Spinal cord (tissue), 10 donors: ENCODE measurements around the gene SND1. TPM values are rescaled to one million over a fixed set of nuclear protein-coding genes. Genes with fewer than 3 reads are reported as not detected.

Source experiments
- DNase-seq, 6 donors: peaks; one replicate each; pipeline versions ENCODE4 v3.0.0 to v3.0.0-alpha.2; 2013 to 2015; ENCODE audit warnings: low spot score in 6 of 6, low read depth in 4 of 6
- H3K27ac ChIP-seq: one replicate; pipeline ENCODE4 v1.5.1; 2013; ENCODE audit warnings: low read depth, low read length, control low read depth
- H3K27me3 ChIP-seq: one replicate; pipeline ENCODE4 v1.6.1; 2013; ENCODE audit warnings: low read length; ENCODE audit not compliant: control insufficient read depth, insufficient read depth
- H3K36me3 ChIP-seq: one replicate; pipeline ENCODE4 v1.6.1; 2013; ENCODE audit warnings: low read length; ENCODE audit not compliant: control insufficient read depth, insufficient read depth
- H3K4me1 ChIP-seq: one replicate; pipeline ENCODE4 v1.6.1; 2013; ENCODE audit warnings: low read length; ENCODE audit not compliant: control insufficient read depth, insufficient read depth
- H3K4me3 ChIP-seq: one replicate; pipeline ENCODE4 v1.5.1; 2013; ENCODE audit warnings: low read depth, low read length, control low read depth
- H3K9me3 ChIP-seq: one replicate; pipeline ENCODE4 v1.6.1; 2013; ENCODE audit warnings: low read length; ENCODE audit not compliant: control insufficient read depth, insufficient read depth
- WGBS: methylation state at CpG from one replicate; pipeline ENCODE4 v1.1.5; 2013; ENCODE audit warnings: missing lambda C conversion rate; ENCODE audit not compliant: insufficient coverage; 5-methylcytosine and 5-hydroxymethylcytosine counted together
- polyA plus RNA-seq, 2 donors: library from polyadenylated mRNA; unstranded; fragments of 120-200 nt; gene quantifications; one replicate each; pipeline ENCODE4 v1.2.1, GENCODE V29; 2013; ENCODE audit not compliant: insufficient read length in 2 of 2
- total RNA-seq, 2 donors: library from RNA; depleted of rRNA in 1 of 2; stranded (reverse); fragments of 120-200 nt in 1 of 2; fragments of >200 nt in 1 of 2; gene quantifications; one replicate each; pipeline versions ENCODE4 v1.2.3 to v1.2.4, GENCODE V29; 2013 to 2014
- donor health status: healthy.

Gene SND1
- total and polyA plus RNA-seq, 4 donors, result 72.1 to 125 (median 91.3) TPM

- Histone ChIP-seq H3K9me3 (no peaks in the 10 kb centered on the region), H3K4me1 (peaks cover 9% of the 10 kb centered on the region), H3K36me3 (no peaks in the 10 kb centered on the region), H3K27me3 (no peaks in the 10 kb centered on the region), H3K27ac (no peak overlapping the region), H3K4me3 (no peak overlapping the region)
- 100% methylated on average over 3 of the region's 4 CpGs for WGBS
- no peak for DNase-seq
Observed at GRCh38 chr7:127857464-127857841, 205.5 kb downstream of the SND1 start.

GRCh38 chr7:127858091-127858914 is 206.3 kb downstream of the SND1 start:
- peak overlapping the region; percentile 43 for H3K27ac ChIP-seq
- peak in 1 of 6 donors; percentile 46 for DNase-seq
- no peak overlapping the region for H3K4me3 ChIP-seq
- 90% methylated on average over 9 of the region's 14 CpGs for WGBS
- peaks cover 9% of the 10 kb centered on the region for H3K4me1 ChIP-seq
- no peaks in the 10 kb centered on the region for H3K36me3 ChIP-seq
- H3K9me3 ChIP-seq, result no peaks in the 10 kb centered on the region
- no peaks in the 10 kb centered on the region for H3K27me3 ChIP-seq

- peaks cover 9% of the 10 kb centered on the region for H3K4me1 ChIP-seq
- no peaks in the 10 kb centered on the region for H3K27me3 ChIP-seq
- no peak overlapping the region for H3K27ac ChIP-seq
- no peaks in the 10 kb centered on the region for H3K9me3 ChIP-seq
- no peak overlapping the region for H3K4me3 ChIP-seq
- no peaks in the 10 kb centered on the region for H3K36me3 ChIP-seq
- no peak for DNase-seq
- WGBS, result no CpG with 5 or more reads among the region's 1 CpG
Observed at GRCh38 chr7:127858915-127859189, 206.9 kb downstream of the SND1 start.

- WGBS, result no CpG with 5 or more reads among the region's 1 CpG
- Histone ChIP-seq H3K36me3 (no peaks in the 10 kb centered on the region), H3K27me3 (no peaks in the 10 kb centered on the region), H3K4me1 (peaks cover 9% of the 10 kb centered on the region), H3K27ac (no peak overlapping the region), H3K9me3 (no peaks in the 10 kb centered on the region), H3K4me3 (no peak overlapping the region)
- no peak for DNase-seq
Observed at GRCh38 chr7:127859330-127859729, 207.3 kb downstream of the SND1 start.

GRCh38 chr7:127862525-127862924 is 210.5 kb downstream of the SND1 start:
- Histone ChIP-seq H3K4me1 (peaks cover 8% of the 10 kb centered on the region), H3K4me3 (no peak overlapping the region), H3K36me3 (no peaks in the 10 kb centered on the region), H3K9me3 (peaks cover 2% of the 10 kb centered on the region), H3K27me3 (no peaks in the 10 kb centered on the region), H3K27ac (no peak overlapping the region)
- DNase-seq, result peak in 1 of 6 donors; percentile 47
- 82% methylated on average over 5 of the region's 5 CpGs for WGBS

GRCh38 chr7:127863082-127863481 is 211.1 kb downstream of the SND1 start:
- no CpG with 5 or more reads among the region's 3 CpGs for WGBS
- Histone ChIP-seq H3K27me3 (no peaks in the 10 kb centered on the region), H3K9me3 (peaks cover 2% of the 10 kb centered on the region), H3K4me3 (no peak overlapping the region), H3K4me1 (peaks cover 2% of the 10 kb centered on the region), H3K36me3 (no peaks in the 10 kb centered on the region), H3K27ac (no peak overlapping the region)
- DNase-seq, result peak in 1 of 6 donors; percentile 17

GRCh38 chr7:127865466-127865865 is 213.5 kb downstream of the SND1 start:
- Histone ChIP-seq H3K27me3 (no peaks in the 10 kb centered on the region), H3K9me3 (peaks cover 2% of the 10 kb centered on the region), H3K36me3 (no peaks in the 10 kb centered on the region), H3K27ac (no peak overlapping the region), H3K4me1 (no peaks in the 10 kb centered on the region), H3K4me3 (no peak overlapping the region)
- DNase-seq, result no peak
- no CpG with 5 or more reads among the region's 1 CpG for WGBS

- Histone ChIP-seq H3K36me3 (no peaks in the 10 kb centered on the region), H3K27me3 (no peaks in the 10 kb centered on the region), H3K4me1 (no peaks in the 10 kb centered on the region), H3K27ac (no peak overlapping the region), H3K4me3 (no peak overlapping the region), H3K9me3 (peaks cover 2% of the 10 kb centered on the region)
- 80% methylated on average over 2 of the region's 6 CpGs for WGBS
- no peak for DNase-seq
Observed at GRCh38 chr7:127870231-127870907, 218.4 kb downstream of the SND1 start.

GRCh38 chr7:127871226-127871625 is 219.2 kb downstream of the SND1 start:
- no peak overlapping the region for H3K27ac ChIP-seq
- WGBS, result no CpG with 5 or more reads among the region's 3 CpGs
- no peak overlapping the region for H3K4me3 ChIP-seq
- no peaks in the 10 kb centered on the region for H3K4me1 ChIP-seq
- no peaks in the 10 kb centered on the region for H3K27me3 ChIP-seq
- peaks cover 2% of the 10 kb centered on the region for H3K9me3 ChIP-seq
- DNase-seq, result no peak
- no peaks in the 10 kb centered on the region for H3K36me3 ChIP-seq

GRCh38 chr7:127872122-127872521 is 220.1 kb downstream of the SND1 start:
- Histone ChIP-seq H3K9me3 (no peaks in the 10 kb centered on the region), H3K4me3 (no peak overlapping the region), H3K4me1 (no peaks in the 10 kb centered on the region), H3K27ac (no peak overlapping the region), H3K36me3 (no peaks in the 10 kb centered on the region), H3K27me3 (no peaks in the 10 kb centered on the region)
- no peak for DNase-seq
- no CpG with 5 or more reads among the region's 1 CpG for WGBS
